ENCODE data around the gene ANGPTL4.
"Not testable (repeated sequence)": the region's sequence is repeated elsewhere in the genome, so short reads cannot be mapped to it uniquely, and the experiment has no call there.

ANGPTL4 gene

GRCh38 chr19:8367327-8368001 lies 3.5 kb downstream of the ANGPTL4 start:
- peak overlapping the region; percentile 34 for H3K4me2 ChIP-seq (ENCODE audit: low read length)
- no peak overlapping the region for H3K9ac ChIP-seq
- H3K27me3 ChIP-seq (ENCODE audit: control insufficient read depth, insufficient read depth, low read length) = no peaks in the 10 kb centered on the region
- no peak overlapping the region for H3K4me3 ChIP-seq (ENCODE audit: low read depth, low read length)
- peak overlapping the region; percentile 58 for H3K27ac ChIP-seq
- TF ChIP-seq CTCF (IDR thresholded peaks at IDR 0.05) = no peak
- H3K36me3 ChIP-seq (ENCODE audit: control insufficient read depth, insufficient read depth, low read length) = no peaks in the 10 kb centered on the region
- peaks cover 11% of the 10 kb centered on the region for H3K4me1 ChIP-seq
- peaks cover 2% of the 10 kb centered on the region for H3K79me2 ChIP-seq
- peak overlapping the region; percentile 34 for H2AFZ ChIP-seq
- H3K9me3 ChIP-seq (ENCODE audit: control insufficient read depth, low read length) = no peaks in the 10 kb centered on the region

- Histone ChIP-seq H3K79me2 (peaks cover 2% of the 10 kb centered on the region), H3K4me3 (ENCODE audit: low read depth, low read length) (no peak overlapping the region), H3K9ac (no peak overlapping the region), H3K4me1 (peaks cover 11% of the 10 kb centered on the region), H3K27me3 (ENCODE audit: control insufficient read depth, insufficient read depth, low read length) (no peaks in the 10 kb centered on the region), H2AFZ (no peak overlapping the region), H3K4me2 (ENCODE audit: low read length) (no peak overlapping the region), H3K36me3 (ENCODE audit: control insufficient read depth, insufficient read depth, low read length) (no peaks in the 10 kb centered on the region), H3K27ac (no peak overlapping the region), H3K9me3 (ENCODE audit: control insufficient read depth, low read length) (no peaks in the 10 kb centered on the region)
- no peak for TF ChIP-seq CTCF (IDR thresholded peaks at IDR 0.05)
Measured at GRCh38 chr19:8370176-8371010, 6.4 kb downstream of the ANGPTL4 start.

- TF ChIP-seq CTCF (IDR thresholded peaks at IDR 0.05) = no peak
- Histone ChIP-seq H3K4me3 (ENCODE audit: low read depth, low read length) (no peak overlapping the region), H3K79me2 (peaks cover 2% of the 10 kb centered on the region), H3K36me3 (ENCODE audit: control insufficient read depth, insufficient read depth, low read length) (no peaks in the 10 kb centered on the region), H3K27ac (no peak overlapping the region), H3K9ac (no peak overlapping the region), H3K27me3 (ENCODE audit: control insufficient read depth, insufficient read depth, low read length) (no peaks in the 10 kb centered on the region), H3K9me3 (ENCODE audit: control insufficient read depth, low read length) (no peaks in the 10 kb centered on the region), H2AFZ (no peak overlapping the region), H3K4me2 (ENCODE audit: low read length) (no peak overlapping the region), H3K4me1 (peaks cover 11% of the 10 kb centered on the region)
Measured at GRCh38 chr19:8371011-8371804, 7.3 kb downstream of the ANGPTL4 start.

- Histone ChIP-seq H2AFZ (no peak overlapping the region), H3K9me3 (ENCODE audit: control insufficient read depth, low read length) (no peaks in the 10 kb centered on the region), H3K27ac (no peak overlapping the region), H3K36me3 (ENCODE audit: control insufficient read depth, insufficient read depth, low read length) (no peaks in the 10 kb centered on the region), H3K4me1 (no peaks in the 10 kb centered on the region), H3K79me2 (peaks cover 2% of the 10 kb centered on the region), H3K27me3 (ENCODE audit: control insufficient read depth, insufficient read depth, low read length) (no peaks in the 10 kb centered on the region), H3K9ac (no peak overlapping the region), H3K4me2 (ENCODE audit: low read length) (no peak overlapping the region), H3K4me3 (ENCODE audit: low read depth, low read length) (no peak overlapping the region)
- TF ChIP-seq CTCF (IDR thresholded peaks at IDR 0.05) = no peak
Measured at GRCh38 chr19:8373867-8374813, 10.2 kb downstream of the ANGPTL4 start.

- H3K27ac ChIP-seq; H3K4me2 ChIP-seq (ENCODE audit: low read length); H3K79me2 ChIP-seq; H3K9ac ChIP-seq; H3K27me3 ChIP-seq (ENCODE audit: control insufficient read depth, insufficient read depth, low read length); H3K4me1 ChIP-seq; H2AFZ ChIP-seq; H3K4me3 ChIP-seq (ENCODE audit: low read depth, low read length); H3K36me3 ChIP-seq (ENCODE audit: control insufficient read depth, insufficient read depth, low read length); H3K9me3 ChIP-seq (ENCODE audit: control insufficient read depth, low read length): not testable (repeated sequence)
Measured at GRCh38 chr19:8375766-8376165, 11.8 kb downstream of the ANGPTL4 start.

GRCh38 chr19:8376373-8376974 lies 12.5 kb downstream of the ANGPTL4 start:
- not testable (repeated sequence) for H3K27ac ChIP-seq; H3K79me2 ChIP-seq; H3K4me3 ChIP-seq (ENCODE audit: low read depth, low read length); H3K4me1 ChIP-seq; H3K9me3 ChIP-seq (ENCODE audit: control insufficient read depth, low read length); H2AFZ ChIP-seq; H3K4me2 ChIP-seq (ENCODE audit: low read length); H3K36me3 ChIP-seq (ENCODE audit: control insufficient read depth, insufficient read depth, low read length); H3K9ac ChIP-seq; H3K27me3 ChIP-seq (ENCODE audit: control insufficient read depth, insufficient read depth, low read length)

Data from parathyroid adenoma (tissue), 2 donors.